ENCODE results near the gene SSR3. TPM values are rescaled to one million over a fixed set of nuclear protein-coding genes. Genes with fewer than 3 reads are reported as not detected.

Gene SSR3
- total and polyA plus RNA-seq, 9 of the 15 experiments (the other 6 are each of a cell fraction or from before 2014, with no cell fraction given) = 104 to 464 (median 307) TPM

DNA sequence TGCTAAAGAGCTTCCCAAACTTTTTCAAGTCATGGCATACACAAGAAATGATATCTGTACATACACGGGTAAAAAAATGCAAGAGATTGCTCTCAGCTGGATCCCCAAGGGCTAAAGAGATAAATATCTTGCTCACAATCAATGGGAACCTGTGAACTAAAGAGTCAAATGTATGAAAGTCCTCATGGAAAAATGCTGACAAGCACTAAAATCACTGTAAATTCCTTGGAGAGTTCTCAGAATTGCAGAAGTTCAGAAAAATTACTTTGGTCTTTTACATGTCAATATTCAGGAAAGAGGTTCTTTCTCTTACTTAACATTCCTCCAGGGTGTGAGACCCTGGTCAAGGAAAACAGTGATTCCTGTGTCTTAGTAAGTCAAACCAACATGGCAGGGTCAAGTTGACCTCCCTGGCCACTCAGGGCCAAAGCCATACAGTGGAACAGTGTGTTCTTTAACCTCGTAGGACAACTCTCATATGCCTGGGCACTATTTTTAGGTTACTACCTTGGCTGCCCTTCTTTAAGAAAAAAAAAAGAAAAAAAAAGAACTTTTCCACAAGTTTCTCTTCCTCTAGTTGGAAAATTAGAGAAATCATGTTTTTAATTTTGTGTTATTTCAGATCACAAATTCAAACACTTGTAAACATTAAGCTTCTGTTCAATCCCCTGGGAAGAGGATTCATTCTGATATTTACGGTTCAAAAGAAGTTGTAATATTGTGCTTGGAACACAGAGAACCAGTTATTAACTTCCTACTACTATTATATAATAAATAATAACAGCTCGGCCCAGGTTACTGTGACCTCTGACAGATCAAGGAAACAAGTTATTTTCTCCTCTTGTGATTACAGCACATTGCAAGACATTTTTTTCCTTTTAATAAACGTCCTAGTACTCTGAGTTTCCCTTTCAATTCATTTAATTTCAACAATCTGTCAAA is 12.5 kb downstream of the SSR3 start:
- Histone ChIP-seq H3K4me2 (ENCODE audit: insufficient read depth, low read length) (no peak overlapping the region), H3K9me1 (ENCODE audit: control insufficient read depth, insufficient read depth, low read length) (no peaks in the 10 kb centered on the region), H3K9ac (ENCODE audit: insufficient read depth in 1 of 2, low read depth in 2 of 2, low read length in 2 of 2) (no peak overlapping the region), H3K9me3 (replicated peaks; ENCODE audit: control insufficient read depth, insufficient read depth, low read depth, low read length) (no peaks in the 10 kb centered on the region), H4K20me1 (replicated peaks; ENCODE audit: control insufficient read depth, insufficient read depth, low read length) (no peaks in the 10 kb centered on the region), H3K4me3 (no peak overlapping the region), H3K27me3 (ENCODE audit: control insufficient read depth in 2 of 2, insufficient read depth in 2 of 2, low read length in 2 of 2) (no peaks in the 10 kb centered on the region), H3K27ac (ENCODE audit: extremely low read depth, low read depth, low read length) (no peak overlapping the region), H3K79me2 (ENCODE audit: control insufficient read depth, insufficient read depth, low read length) (peaks cover 25% of the 10 kb centered on the region), H2AFZ (ENCODE audit: low read depth, low read length) (no peak overlapping the region), H3K4me1 (replicated peaks in 1 of 2; ENCODE audit: control insufficient read depth in 2 of 2, insufficient read depth in 2 of 2, low read length in 2 of 2) (no peaks in the 10 kb centered on the region; a peak in 1 of 5 replicates), H3K36me3 (ENCODE audit: control insufficient read depth, insufficient read depth, low read length) (peaks cover 95% of the 10 kb centered on the region)
- no peak for DNase-seq (ENCODE audit: extremely low read depth in 1 of 4, low spot score in 3 of 4)
- FAIRE-seq = no peak
- ATAC-seq = no peak
- ChIA-PET CTCF (ENCODE audit: low intra/inter-chr PET ratio) (interaction anchor here (1.2 to 1.3 kb wide), 2 partner anchors 391 to 392 kb away, joined by 3 to 4 read pairs; no protein-coding TSS in a partner anchor), POLR2A (interaction anchor here (0.6 to 3.5 kb wide), 5 partner anchors 12 to 592 kb away, joined by 3 to 22 read pairs (median 3); partner anchors contain the start of gene SSR3)
- intact Hi-C loops (cut with micrococcal nuclease) (no loop called here), in situ Hi-C loops (cut with MboI) (loop anchor here (25.0 kb wide), 1 partner anchor 595 kb away; no protein-coding TSS in a partner anchor)
- WGBS (ENCODE audit: insufficient coverage, low coverage, missing lambda C conversion rate) = 69% methylated on average over 5 of the region's 5 CpGs
- BruUV-seq (replicated peaks) = no TSS peak
- peak; percentile 88 for TF ChIP-seq C11orf30 (IDR thresholded peaks at IDR 0.05; ENCODE audit: low read depth)
- no peak for TF ChIP-seq NCOA4 (IDR thresholded peaks at IDR 0.05; ENCODE audit: partially characterized antibody)
- TF ChIP-seq MAFK (IDR thresholded peaks at IDR 0.05; ENCODE audit: low read length) = peak; percentile 81
- TF ChIP-seq, protein P1, sequence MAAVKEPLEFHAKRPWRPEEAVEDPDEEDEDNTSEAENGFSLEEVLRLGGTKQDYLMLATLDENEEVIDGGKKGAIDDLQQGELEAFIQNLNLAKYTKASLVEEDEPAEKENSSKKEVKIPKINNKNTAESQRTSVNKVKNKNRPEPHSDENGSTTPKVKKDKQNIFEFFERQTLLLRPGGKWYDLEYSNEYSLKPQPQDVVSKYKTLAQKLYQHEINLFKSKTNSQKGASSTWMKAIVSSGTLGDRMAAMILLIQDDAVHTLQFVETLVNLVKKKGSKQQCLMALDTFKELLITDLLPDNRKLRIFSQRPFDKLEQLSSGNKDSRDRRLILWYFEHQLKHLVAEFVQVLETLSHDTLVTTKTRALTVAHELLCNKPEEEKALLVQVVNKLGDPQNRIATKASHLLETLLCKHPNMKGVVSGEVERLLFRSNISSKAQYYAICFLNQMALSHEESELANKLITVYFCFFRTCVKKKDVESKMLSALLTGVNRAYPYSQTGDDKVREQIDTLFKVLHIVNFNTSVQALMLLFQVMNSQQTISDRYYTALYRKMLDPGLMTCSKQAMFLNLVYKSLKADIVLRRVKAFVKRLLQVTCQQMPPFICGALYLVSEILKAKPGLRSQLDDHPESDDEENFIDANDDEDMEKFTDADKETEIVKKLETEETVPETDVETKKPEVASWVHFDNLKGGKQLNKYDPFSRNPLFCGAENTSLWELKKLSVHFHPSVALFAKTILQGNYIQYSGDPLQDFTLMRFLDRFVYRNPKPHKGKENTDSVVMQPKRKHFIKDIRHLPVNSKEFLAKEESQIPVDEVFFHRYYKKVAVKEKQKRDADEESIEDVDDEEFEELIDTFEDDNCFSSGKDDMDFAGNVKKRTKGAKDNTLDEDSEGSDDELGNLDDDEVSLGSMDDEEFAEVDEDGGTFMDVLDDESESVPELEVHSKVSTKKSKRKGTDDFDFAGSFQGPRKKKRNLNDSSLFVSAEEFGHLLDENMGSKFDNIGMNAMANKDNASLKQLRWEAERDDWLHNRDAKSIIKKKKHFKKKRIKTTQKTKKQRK (IDR thresholded peaks at IDR 0.05; ENCODE audit: borderline replicate concordance, low read depth, low read length) = no peak
- TF ChIP-seq, protein P2, sequence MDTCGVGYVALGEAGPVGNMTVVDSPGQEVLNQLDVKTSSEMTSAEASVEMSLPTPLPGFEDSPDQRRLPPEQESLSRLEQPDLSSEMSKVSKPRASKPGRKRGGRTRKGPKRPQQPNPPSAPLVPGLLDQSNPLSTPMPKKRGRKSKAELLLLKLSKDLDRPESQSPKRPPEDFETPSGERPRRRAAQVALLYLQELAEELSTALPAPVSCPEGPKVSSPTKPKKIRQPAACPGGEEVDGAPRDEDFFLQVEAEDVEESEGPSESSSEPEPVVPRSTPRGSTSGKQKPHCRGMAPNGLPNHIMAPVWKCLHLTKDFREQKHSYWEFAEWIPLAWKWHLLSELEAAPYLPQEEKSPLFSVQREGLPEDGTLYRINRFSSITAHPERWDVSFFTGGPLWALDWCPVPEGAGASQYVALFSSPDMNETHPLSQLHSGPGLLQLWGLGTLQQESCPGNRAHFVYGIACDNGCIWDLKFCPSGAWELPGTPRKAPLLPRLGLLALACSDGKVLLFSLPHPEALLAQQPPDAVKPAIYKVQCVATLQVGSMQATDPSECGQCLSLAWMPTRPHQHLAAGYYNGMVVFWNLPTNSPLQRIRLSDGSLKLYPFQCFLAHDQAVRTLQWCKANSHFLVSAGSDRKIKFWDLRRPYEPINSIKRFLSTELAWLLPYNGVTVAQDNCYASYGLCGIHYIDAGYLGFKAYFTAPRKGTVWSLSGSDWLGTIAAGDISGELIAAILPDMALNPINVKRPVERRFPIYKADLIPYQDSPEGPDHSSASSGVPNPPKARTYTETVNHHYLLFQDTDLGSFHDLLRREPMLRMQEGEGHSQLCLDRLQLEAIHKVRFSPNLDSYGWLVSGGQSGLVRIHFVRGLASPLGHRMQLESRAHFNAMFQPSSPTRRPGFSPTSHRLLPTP (IDR thresholded peaks at IDR 0.05; ENCODE audit: borderline replicate concordance, extremely low read depth, insufficient read length) = no peak
- no peak for TF ChIP-seq NUFIP1 (IDR thresholded peaks at IDR 0.05; ENCODE audit: partially characterized antibody)
- TF ChIP-seq ZNF316 (IDR thresholded peaks at IDR 0.05) = peak; percentile 91
- peak; percentile 82 for TF ChIP-seq MAFF (IDR thresholded peaks at IDR 0.05; ENCODE audit: low read length)
